HEK293 (cell line): Measurements from ENCODE around the gene TMEM37.

ENCODE experiments used
- CTCF ChIA-PET: fragments of 350-600 bp; formaldehyde crosslinking; extraction: SDS; loops from one replicate; lab custom pipeline; 2021; ENCODE audit warnings: antibody characterized with exemption; lab: Yijun Ruan, JAX
- POLR2A ChIA-PET: fragments of 300-600 bp; formaldehyde crosslinking; extraction: SDS; loops from one replicate; lab custom pipeline; 2020; ENCODE audit warnings: antibody characterized with exemption, inconsistent platforms; lab: Yijun Ruan, JAX
- H3K27ac ChIP-seq: fragments of 200-500 bp; sonication (Bioruptor generic); 2 replicates; pipeline ENCODE4 v1.5.1; 2014; ENCODE audit warnings: low read depth, low read length, control low read depth, inconsistent platforms; ENCODE audit errors: extremely low read depth
- H3K36me3 ChIP-seq, 2 experiments: fragments of 200-500 bp in 1 of 2; sonication (Bioruptor generic) in 1 of 2; 1 replicate in 1 of 2; 2 replicates in 1 of 2; pipeline ENCODE4 v1.5.1; 2014 to 2017; ENCODE audit warnings: inconsistent platforms in 2 of 2, low read length in 2 of 2; ENCODE audit not compliant: control insufficient read depth in 2 of 2, insufficient read depth in 1 of 2
- H3K4me1 ChIP-seq: fragments of 200-500 bp; sonication (Bioruptor generic); 2 replicates; pipeline ENCODE4 v1.5.1; 2014; ENCODE audit warnings: mild to moderate bottlenecking, low read length, inconsistent platforms; ENCODE audit not compliant: control insufficient read depth, insufficient read depth
- H3K4me3 ChIP-seq: 2 replicates; pipeline ENCODE4 v1.5.1; 2011; ENCODE audit warnings: low read depth, mild to moderate bottlenecking, control low read depth, low read length, moderate library complexity
- H3K9me3 ChIP-seq: fragments of 200-500 bp; sonication (Bioruptor generic); 2 replicates; pipeline ENCODE4 v1.5.1; 2014; ENCODE audit warnings: low read depth, low read length, inconsistent platforms; ENCODE audit not compliant: control insufficient read depth, insufficient read depth
- AEBP2 ChIP-seq: fragments of 450-650 bp; formaldehyde crosslinking; IDR thresholded peaks from 2 replicates; pipeline ENCODE4 v1.5.1; 2016; ENCODE audit warnings: missing biosample characterization, missing genetic modification characterization, borderline replicate concordance
- ATF2 ChIP-seq: fragments of 450-650 bp; formaldehyde crosslinking; IDR thresholded peaks from 2 replicates; pipeline ENCODE4 v1.5.1; 2016; ENCODE audit warnings: missing biosample characterization, missing genetic modification characterization, low read depth
- HOXA7 ChIP-seq: sonication (generic); formaldehyde crosslinking; IDR thresholded peaks from 2 replicates; pipeline ENCODE4 v1.8.1; 2022; ENCODE audit warnings: missing genetic modification reagents, borderline replicate concordance
- OVOL3 ChIP-seq: fragments of 450-650 bp; formaldehyde crosslinking; IDR thresholded peaks from 2 replicates; pipeline ENCODE4 v1.5.1; 2016; ENCODE audit warnings: missing biosample characterization, missing genetic modification characterization
- PBX3 ChIP-seq: sonication (generic); formaldehyde crosslinking; IDR thresholded peaks from 2 replicates; pipeline ENCODE4 v1.8.1; 2022; ENCODE audit warnings: mild to moderate bottlenecking, moderate library complexity, missing genetic modification reagents
- TCF7L2 ChIP-seq: IDR thresholded peaks from 2 replicates; pipeline ENCODE4 v1.6.1; 2011; ENCODE audit warnings: low read depth, mild to moderate bottlenecking, inconsistent platforms, low read length, moderate library complexity, borderline replicate concordance
- WT1 ChIP-seq: fragments of 450-650 bp; formaldehyde crosslinking; IDR thresholded peaks from 2 replicates; pipeline ENCODE4 v1.5.1; 2016; ENCODE audit warnings: missing biosample characterization, missing genetic modification characterization
- ZBTB17 ChIP-seq: fragments of 450-650 bp; formaldehyde crosslinking; IDR thresholded peaks from 2 replicates; pipeline ENCODE4 v1.5.1; 2016; ENCODE audit warnings: missing biosample characterization, missing genetic modification characterization
- ZIC2 ChIP-seq: fragments of 450-650 bp; formaldehyde crosslinking; IDR thresholded peaks from 2 replicates; pipeline ENCODE4 v1.5.1; 2016; ENCODE audit warnings: missing biosample characterization, missing genetic modification characterization
- ZNF175 ChIP-seq: fragments of 450-650 bp; formaldehyde crosslinking; IDR thresholded peaks from 2 replicates; pipeline ENCODE4 v1.5.1; 2016; ENCODE audit warnings: missing biosample characterization, missing genetic modification characterization
- ZNF280C ChIP-seq: fragments of 450-650 bp; formaldehyde crosslinking; IDR thresholded peaks from 2 replicates; pipeline ENCODE4 v1.5.1; 2016; ENCODE audit warnings: missing biosample characterization, missing genetic modification characterization
- ZNF658 ChIP-seq: fragments of 450-650 bp; formaldehyde crosslinking; IDR thresholded peaks from 2 replicates; pipeline ENCODE4; 2016; ENCODE audit warnings: missing biosample characterization, missing genetic modification characterization
- ZNF701 ChIP-seq: fragments of 450-650 bp; formaldehyde crosslinking; IDR thresholded peaks from 2 replicates; pipeline ENCODE4 v1.5.1; 2016; ENCODE audit warnings: missing biosample characterization, missing genetic modification characterization
- ZXDB ChIP-seq: fragments of 450-650 bp; formaldehyde crosslinking; IDR thresholded peaks from 2 replicates; pipeline ENCODE4 v1.5.1; 2016; ENCODE audit warnings: missing biosample characterization, missing genetic modification characterization

TMEM37 gene

GRCh38 chr2:119475225-119475856 lies 43.7 kb downstream of the TMEM37 start:
- H3K36me3 ChIP-seq = no peaks in the 10 kb centered on the region
- ChIA-PET POLR2A (no interaction called here), CTCF (interaction anchor here (0.5 to 5.4 kb wide), 28 partner anchors 10 to 1620 kb away, joined by 3 to 64 read pairs (median 6); no protein-coding TSS in a partner anchor)
- H3K27ac ChIP-seq = no peak overlapping the region
- H3K4me3 ChIP-seq = no peak overlapping the region
- TF ChIP-seq ZBTB17 = no peak
- TF ChIP-seq ZIC2 (tag by site-specific recombination) = peak; percentile 62
- TF ChIP-seq, all 188 proteins: peak for 1
- Histone ChIP-seq H3K4me1 (no peaks in the 10 kb centered on the region), H3K9me3 (no peaks in the 10 kb centered on the region)

GRCh38 chr2:119475857-119476244 lies 44.2 kb downstream of the TMEM37 start:
- CTCF ChIA-PET = interaction anchor here (0.6 to 5.4 kb wide), 41 partner anchors 11 to 817 kb away, joined by 3 to 64 read pairs (median 5); partner anchors contain the start of gene TMEM37
- TF ChIP-seq AEBP2 (tag by site-specific recombination) (no peak), ATF2 (tag by site-specific recombination) (no peak), TCF7L2 (no peak), ZNF280C (tag by site-specific recombination) (no peak), ZXDB (no peak), ZNF175 (tag by site-specific recombination) (no peak), HOXA7 (CRISPR knock-in tag) (no peak), PBX3 (CRISPR knock-in tag) (no peak), WT1 (no peak), ZNF701 (no peak), ZNF658 (no peak), OVOL3 (tag by site-specific recombination) (no peak)
- TF ChIP-seq, all 188 proteins: peak for 0
- Histone ChIP-seq H3K4me3 (no peak overlapping the region), H3K36me3 (no peaks in the 10 kb centered on the region), H3K9me3 (no peaks in the 10 kb centered on the region), H3K27ac (no peak overlapping the region), H3K4me1 (no peaks in the 10 kb centered on the region)
- POLR2A ChIA-PET = interaction anchor here (1.0 kb wide), 1 partner anchor 41 kb away, joined by 3 read pairs; no protein-coding TSS in a partner anchor
